ENCODE results near the gene CHKA. TPM values are rescaled to one million over a fixed set of nuclear protein-coding genes. Genes with fewer than 3 reads are reported as not detected.
A peak's percentile ranks its signal among the peaks of the same experiment; 100 is the strongest.

CHKA gene
- total RNA-seq, 2 experiments from 2014 or later = 5.3 to 12.9 TPM

DNA sequence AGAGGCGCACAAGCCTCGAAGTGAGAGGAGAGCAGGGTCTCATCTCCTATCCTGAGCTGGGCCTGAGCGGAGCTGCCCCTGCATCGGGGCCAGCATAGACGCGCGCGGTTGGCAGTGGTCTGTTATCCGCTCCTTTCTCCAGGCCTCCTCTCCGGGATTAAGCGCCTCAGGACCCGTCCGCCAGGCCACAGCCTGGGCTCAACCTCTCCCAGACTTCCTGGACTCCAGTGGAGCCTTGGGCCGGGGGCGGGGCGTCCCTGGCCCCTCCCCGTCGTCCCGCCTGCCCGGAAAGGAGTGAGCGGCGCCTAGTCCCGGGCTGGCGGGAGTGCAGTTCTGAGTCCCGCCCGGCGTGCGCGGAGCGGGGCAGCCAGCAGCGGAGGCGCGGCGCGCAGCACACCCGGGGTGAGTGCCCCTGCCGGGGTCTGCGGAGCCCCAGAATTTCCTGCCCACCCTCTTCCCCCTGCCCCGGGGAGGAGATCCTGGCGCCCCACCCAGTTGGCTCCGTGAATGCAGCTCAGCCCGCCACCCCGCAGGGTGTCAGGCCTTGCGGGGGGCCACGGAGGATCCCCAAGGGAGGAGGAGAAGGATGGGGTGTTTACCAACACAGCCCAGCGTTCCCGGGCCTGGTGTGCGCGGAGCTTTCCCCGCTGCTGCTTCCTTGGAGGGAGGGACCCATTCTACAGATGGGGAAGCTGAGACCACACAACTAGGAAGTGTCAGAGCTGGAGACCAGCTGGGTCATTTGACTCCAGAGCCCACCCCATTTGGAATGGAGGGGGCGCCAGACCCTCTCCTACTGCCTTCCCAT lies 82.3 kb downstream of the CHKA start, which contains the start of gene TCIRG1:
Gene TCIRG1, plus strand, starts transcription at position 308 of the 808 bp plus-strand sequence. CDS start 2,247 bp downstream, outside the sequence.
- CTCF ChIA-PET = interaction anchor here (1.3 to 2.2 kb wide), 2 partner anchors 8 to 29 kb away, joined by 3 to 11 read pairs; partner anchors contain the start of gene NDUFS8
- DNase-seq = peak; percentile 73
- Mint-ChIP-seq H3K4me1 (peaks cover 41% of the 10 kb centered on the region), H3K4me3 (peak within 1 kb of the TSS; percentile 89), H3K36me3 (peaks cover 6% of the 10 kb centered on the region), H3K27me3 (no peaks in the 10 kb centered on the region), H3K9me3 (ENCODE audit: low read depth) (no peaks in the 10 kb centered on the region), H3K27ac (peak within 1 kb of the TSS; percentile 96)
- peak; percentile 78 for ATAC-seq

DNA sequence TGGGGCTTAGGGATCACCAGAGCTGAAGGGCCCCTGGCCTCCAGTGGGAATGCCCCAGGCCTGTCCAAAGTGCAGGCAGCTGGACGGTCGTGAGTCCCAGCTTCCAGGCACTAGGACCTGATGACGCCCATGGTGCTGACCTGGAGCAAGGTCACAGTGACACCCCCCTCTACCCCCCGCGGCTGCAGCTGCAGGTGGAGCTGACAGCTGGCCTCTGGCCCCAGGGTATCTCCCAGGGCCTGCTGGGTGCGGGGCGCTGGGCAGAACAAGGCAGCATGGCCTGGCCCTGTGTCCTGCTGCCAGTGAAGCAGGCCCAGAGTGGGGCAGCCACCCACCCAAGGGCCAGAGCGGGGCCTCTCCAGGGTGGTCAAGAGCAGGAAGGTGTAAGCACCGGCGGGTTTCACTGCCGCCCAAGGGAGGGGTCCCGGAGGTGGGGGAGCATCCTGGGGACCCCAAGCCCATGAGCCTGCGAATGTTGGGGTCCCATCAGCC lies 82.9 kb downstream of the CHKA start:
- Mint-ChIP-seq H3K4me1 (peaks cover 42% of the 10 kb centered on the region), H3K36me3 (peaks cover 8% of the 10 kb centered on the region), H3K4me3 (peak overlapping the region; percentile 89), H3K9me3 (ENCODE audit: low read depth) (no peaks in the 10 kb centered on the region), H3K27ac (peak overlapping the region; percentile 70), H3K27me3 (no peaks in the 10 kb centered on the region)
- ATAC-seq (no peak), DNase-seq (no peak)
- CTCF ChIA-PET = interaction anchor here (1.3 kb wide), 1 partner anchor 29 kb away, joined by 3 read pairs; no protein-coding TSS in a partner anchor

DNA sequence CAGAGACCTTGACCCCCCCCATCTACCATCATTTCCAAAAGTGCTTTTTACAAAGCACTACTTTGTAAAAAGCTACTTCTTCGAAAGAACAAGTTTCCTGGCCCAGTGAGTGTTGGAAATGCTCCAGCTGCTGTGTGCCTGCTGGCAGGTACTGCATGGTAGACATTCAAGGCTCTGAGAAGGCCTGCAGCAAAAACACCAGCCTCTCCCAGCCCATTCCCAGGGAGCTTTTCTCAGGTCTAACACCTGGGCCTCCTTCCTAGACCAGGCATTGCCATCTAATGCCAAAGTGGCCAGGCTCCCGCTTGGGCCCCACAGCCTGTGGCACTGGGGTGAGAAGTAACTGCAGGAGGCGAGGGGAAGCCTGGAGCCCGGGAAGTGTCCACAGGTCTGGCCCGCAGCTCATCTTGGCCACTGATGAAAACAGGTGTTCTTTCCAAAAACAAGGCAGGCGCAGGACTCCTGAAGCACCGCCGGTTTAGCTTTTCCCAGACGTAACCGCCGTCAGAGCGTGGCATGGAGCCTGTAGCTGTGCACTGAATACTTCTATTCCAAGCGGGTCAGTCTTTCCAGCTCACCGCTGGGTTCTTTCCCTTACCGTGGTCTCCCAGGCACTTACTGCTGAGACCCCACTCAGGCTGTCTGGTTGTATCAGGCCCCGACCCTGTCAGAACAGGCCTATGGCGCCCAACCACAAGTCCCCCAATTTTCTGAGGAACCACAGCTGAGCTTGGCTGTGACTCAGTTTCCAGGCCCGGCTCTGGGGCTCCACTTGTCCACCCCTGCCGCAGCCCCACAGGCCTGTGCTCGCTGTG lies 83.6 kb downstream of the CHKA start:
- peaks cover 8% of the 10 kb centered on the region for H3K36me3 Mint-ChIP-seq
- peaks cover 42% of the 10 kb centered on the region for H3K4me1 Mint-ChIP-seq
- no peak for DNase-seq
- CTCF ChIA-PET = interaction anchor here (1.1 to 1.3 kb wide), 2 partner anchors 22 to 28 kb away, joined by 3 read pairs; no protein-coding TSS in a partner anchor
- no peaks in the 10 kb centered on the region for H3K9me3 Mint-ChIP-seq (ENCODE audit: low read depth)
- H3K27ac Mint-ChIP-seq = peak overlapping the region; percentile 96
- no peaks in the 10 kb centered on the region for H3K27me3 Mint-ChIP-seq
- ATAC-seq = no peak
- peak overlapping the region; percentile 18 for H3K4me3 Mint-ChIP-seq

DNA sequence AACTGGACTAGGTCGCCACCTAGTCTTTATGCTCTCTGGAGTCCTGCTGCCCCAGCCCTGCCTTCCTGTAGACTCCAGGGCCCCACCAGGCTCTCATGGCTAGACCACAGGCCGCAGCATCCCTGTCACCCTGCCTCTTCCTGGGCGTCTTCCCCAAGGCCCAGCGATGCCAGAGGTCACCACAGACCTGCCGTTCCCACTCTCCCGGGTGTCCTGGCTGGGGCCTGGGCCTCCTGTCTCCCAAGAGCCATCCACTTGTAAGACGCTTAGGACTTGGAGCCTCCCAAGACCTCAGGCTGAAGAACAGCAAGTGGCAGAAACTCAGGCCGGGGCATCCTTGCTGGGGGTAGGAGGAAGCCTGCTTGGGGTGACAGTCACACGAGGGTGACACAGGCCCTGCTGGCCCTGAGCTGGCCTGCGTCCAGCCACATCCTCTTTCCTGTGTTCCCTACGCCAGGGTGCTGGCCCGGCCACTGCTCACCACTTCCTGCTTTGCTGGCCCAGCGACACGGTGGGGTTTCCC lies 84.4 kb downstream of the CHKA start:
- peak overlapping the region; percentile 13 for H3K4me3 Mint-ChIP-seq
- H3K9me3 Mint-ChIP-seq (ENCODE audit: low read depth) = no peaks in the 10 kb centered on the region
- CTCF ChIA-PET = interaction anchor here (1.1 kb wide), 1 partner anchor 23 kb away, joined by 3 read pairs; no protein-coding TSS in a partner anchor
- peaks cover 7% of the 10 kb centered on the region for H3K36me3 Mint-ChIP-seq
- H3K4me1 Mint-ChIP-seq = peaks cover 42% of the 10 kb centered on the region
- DNase-seq = peak; percentile 74
- peak; percentile 37 for ATAC-seq
- no peaks in the 10 kb centered on the region for H3K27me3 Mint-ChIP-seq
- peak overlapping the region; percentile 96 for H3K27ac Mint-ChIP-seq

DNA sequence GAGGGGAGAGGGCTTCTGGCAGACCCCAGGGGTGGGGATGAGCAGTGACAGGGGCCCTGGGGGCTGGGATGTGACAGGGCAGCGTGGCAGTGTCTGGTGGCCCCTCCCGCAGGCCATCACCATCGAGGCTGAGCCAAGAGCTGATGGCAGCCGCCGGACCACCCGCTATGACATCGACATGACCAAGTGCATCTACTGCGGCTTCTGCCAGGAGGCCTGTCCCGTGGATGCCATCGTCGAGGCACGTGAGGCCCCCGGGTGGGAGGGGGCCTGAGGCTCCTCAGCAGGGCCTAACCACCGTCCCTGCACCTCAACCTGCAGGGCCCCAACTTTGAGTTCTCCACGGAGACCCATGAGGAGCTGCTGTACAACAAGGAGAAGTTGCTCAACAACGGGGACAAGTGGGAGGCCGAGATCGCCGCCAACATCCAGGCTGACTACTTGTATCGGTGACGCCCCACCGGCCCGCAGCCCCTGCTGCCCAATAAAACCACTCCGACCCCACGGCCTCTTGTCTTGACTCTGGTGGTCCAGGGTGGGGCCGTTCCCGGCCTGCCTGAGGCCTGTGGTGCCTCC lies 85.0 kb downstream of the CHKA start:
- Mint-ChIP-seq H3K9me3 (ENCODE audit: low read depth) (no peaks in the 10 kb centered on the region), H3K4me3 (peak overlapping the region; percentile 13), H3K27ac (peak overlapping the region; percentile 96), H3K27me3 (no peaks in the 10 kb centered on the region), H3K4me1 (peaks cover 42% of the 10 kb centered on the region), H3K36me3 (peaks cover 5% of the 10 kb centered on the region)
- CTCF ChIA-PET = no interaction called here
- DNase-seq (no peak), ATAC-seq (no peak)

DNA sequence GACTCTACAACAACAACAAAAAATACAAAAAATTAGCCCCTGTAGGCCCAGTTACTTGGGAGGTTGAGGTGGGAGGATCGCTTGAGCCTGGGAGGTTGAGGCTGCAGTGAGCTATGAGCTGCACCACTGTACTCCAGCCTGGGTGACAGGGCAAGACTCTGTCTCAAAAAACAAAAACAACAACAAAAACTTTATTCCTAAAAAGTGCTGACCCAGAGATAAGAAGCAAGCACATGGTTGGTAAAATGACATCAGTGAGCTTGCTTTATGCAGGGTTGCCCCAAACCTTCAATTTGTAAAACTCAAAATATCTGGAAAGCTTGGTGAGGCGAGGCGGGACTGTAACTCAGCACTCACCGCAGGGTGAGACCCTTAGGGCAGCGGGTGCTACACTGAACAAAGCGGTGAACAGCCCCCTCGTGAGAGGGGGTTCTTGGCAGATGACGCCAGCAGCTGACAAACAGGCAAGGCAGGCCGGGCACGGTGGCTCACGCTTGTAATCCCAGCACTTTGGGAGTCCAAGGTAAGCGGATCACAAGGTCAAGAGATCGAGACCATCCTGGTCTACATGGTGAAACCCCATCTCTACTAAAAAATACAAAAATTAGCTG lies 85.8 kb downstream of the CHKA start:
- CTCF ChIA-PET = interaction anchor here (1.5 kb wide), 1 partner anchor 173 kb away, joined by 4 read pairs; no protein-coding TSS in a partner anchor
- H3K27me3 Mint-ChIP-seq = no peaks in the 10 kb centered on the region
- DNase-seq (no peak), ATAC-seq (no peak)
- peaks cover 5% of the 10 kb centered on the region for H3K36me3 Mint-ChIP-seq
- no peaks in the 10 kb centered on the region for H3K9me3 Mint-ChIP-seq (ENCODE audit: low read depth)
- peaks cover 40% of the 10 kb centered on the region for H3K4me1 Mint-ChIP-seq
- H3K4me3 Mint-ChIP-seq = no peak overlapping the region
- H3K27ac Mint-ChIP-seq = peak overlapping the region; percentile 96

DNA sequence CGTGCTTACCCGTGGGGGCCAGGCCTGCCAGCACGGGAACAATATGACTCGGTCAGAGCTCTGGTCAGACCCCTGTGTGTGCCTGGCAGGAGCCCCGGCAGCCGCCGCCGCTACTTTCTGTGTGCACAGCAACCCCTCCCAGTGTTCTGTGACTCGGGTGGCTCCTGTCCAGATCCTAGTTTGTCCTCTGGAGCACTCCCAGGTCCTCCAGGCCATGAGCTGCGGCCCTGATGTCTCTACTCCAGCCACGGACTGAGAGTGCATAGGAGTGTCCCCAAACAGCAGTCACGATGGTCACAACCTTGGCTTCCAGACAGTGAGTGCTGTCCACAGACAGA lies 87.5 kb downstream of the CHKA start:
- Mint-ChIP-seq H3K27ac (peak overlapping the region; percentile 32), H3K9me3 (ENCODE audit: low read depth) (no peaks in the 10 kb centered on the region), H3K4me1 (peaks cover 52% of the 10 kb centered on the region), H3K4me3 (no peak overlapping the region), H3K27me3 (no peaks in the 10 kb centered on the region), H3K36me3 (peaks cover 5% of the 10 kb centered on the region)
- CTCF ChIA-PET = no interaction called here
- ATAC-seq = no peak
- DNase-seq = no peak

DNA sequence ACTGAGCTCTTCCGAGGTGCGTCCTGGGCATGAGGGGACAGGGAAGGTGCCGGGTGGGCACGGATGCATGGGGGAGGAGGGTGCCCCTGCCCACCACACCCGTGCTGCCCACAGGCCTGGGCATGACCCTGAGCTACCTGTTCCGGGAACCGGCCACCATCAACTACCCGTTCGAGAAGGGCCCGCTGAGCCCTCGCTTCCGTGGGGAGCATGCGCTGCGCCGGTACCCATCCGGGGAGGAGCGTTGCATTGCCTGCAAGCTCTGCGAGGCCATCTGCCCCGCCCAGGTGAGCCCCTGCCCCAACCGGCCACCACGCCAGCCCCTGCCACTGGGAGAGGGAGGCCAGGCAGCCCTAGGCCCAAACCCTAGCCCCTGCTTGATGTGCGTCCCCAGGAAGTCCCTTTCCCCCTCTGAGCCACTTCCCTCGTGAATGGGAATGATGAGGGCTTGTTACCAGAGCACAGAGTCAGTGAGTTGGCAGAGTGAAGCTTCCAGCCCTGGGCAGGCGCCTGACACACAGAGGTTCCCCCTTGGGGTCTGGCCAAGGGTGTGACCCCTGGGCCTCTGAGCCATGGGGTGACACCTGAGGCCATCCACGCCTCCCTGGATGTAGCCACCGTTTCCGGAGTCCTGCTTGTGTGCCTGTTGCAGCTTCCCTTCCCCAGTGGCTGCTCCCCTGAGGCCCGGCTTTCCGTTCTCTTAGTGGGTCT lies 88.0 kb downstream of the CHKA start:
- Mint-ChIP-seq H3K4me1 (peaks cover 50% of the 10 kb centered on the region), H3K27me3 (no peaks in the 10 kb centered on the region), H3K27ac (no peak overlapping the region), H3K9me3 (ENCODE audit: low read depth) (no peaks in the 10 kb centered on the region), H3K36me3 (peaks cover 5% of the 10 kb centered on the region), H3K4me3 (no peak overlapping the region)
- ATAC-seq (no peak), DNase-seq (no peak)
- CTCF ChIA-PET = no interaction called here

DNA sequence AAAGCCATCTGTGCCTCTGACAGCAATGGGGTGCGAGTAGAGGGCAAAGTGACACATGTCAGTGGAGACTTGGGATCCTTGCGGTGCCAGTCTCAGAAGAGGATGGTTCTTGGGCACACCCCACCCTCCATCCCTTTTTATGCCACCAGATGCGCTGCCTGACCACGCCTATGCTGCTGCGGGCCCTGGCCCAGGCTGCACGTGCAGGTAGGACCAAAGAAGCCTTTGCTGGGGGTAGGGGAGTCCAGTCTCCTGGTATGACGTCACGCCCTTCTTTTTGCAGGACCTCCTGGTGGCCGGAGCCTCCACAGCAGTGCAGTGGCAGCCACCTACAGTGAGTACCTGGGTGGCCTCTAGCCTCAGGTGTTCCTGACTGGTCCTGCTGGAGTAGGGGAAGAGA lies 89.2 kb downstream of the CHKA start:
- Mint-ChIP-seq H3K36me3 (peaks cover 5% of the 10 kb centered on the region), H3K4me3 (peak overlapping the region; percentile 98), H3K27me3 (no peaks in the 10 kb centered on the region), H3K4me1 (peaks cover 41% of the 10 kb centered on the region), H3K27ac (peak overlapping the region; percentile 30), H3K9me3 (ENCODE audit: low read depth) (no peaks in the 10 kb centered on the region)
- DNase-seq = no peak
- no peak for ATAC-seq
- CTCF ChIA-PET = interaction anchor here (1.6 to 2.7 kb wide), 2 partner anchors 8 to 177 kb away, joined by 4 to 11 read pairs; partner anchors contain the start of gene TCIRG1

DNA sequence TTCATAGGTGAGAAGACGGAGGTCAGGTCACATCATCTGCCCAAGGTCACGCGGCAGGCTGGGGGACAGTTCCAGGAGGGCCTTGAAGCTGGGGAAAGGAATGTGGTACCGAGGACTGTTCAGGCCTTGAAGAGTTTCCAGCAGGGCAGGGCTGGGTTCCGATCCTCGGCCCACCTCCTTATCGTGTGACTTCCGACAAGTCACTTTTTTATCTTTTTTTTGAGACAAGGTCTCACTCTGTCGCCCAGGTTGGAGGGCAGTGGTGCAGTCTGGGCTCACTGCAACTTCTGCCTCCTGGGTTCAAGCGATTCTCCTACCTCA lies 90.1 kb downstream of the CHKA start:
- Mint-ChIP-seq H3K4me3 (peak overlapping the region; percentile 98), H3K4me1 (peaks cover 35% of the 10 kb centered on the region), H3K27me3 (no peaks in the 10 kb centered on the region), H3K9me3 (ENCODE audit: low read depth) (no peaks in the 10 kb centered on the region), H3K36me3 (peaks cover 5% of the 10 kb centered on the region), H3K27ac (peak overlapping the region; percentile 97)
- CTCF ChIA-PET = interaction anchor here (1.6 to 2.7 kb wide), 2 partner anchors 9 to 178 kb away, joined by 4 to 11 read pairs; partner anchors contain the start of gene TCIRG1
- peak; percentile 49 for DNase-seq
- no peak for ATAC-seq

DNA sequence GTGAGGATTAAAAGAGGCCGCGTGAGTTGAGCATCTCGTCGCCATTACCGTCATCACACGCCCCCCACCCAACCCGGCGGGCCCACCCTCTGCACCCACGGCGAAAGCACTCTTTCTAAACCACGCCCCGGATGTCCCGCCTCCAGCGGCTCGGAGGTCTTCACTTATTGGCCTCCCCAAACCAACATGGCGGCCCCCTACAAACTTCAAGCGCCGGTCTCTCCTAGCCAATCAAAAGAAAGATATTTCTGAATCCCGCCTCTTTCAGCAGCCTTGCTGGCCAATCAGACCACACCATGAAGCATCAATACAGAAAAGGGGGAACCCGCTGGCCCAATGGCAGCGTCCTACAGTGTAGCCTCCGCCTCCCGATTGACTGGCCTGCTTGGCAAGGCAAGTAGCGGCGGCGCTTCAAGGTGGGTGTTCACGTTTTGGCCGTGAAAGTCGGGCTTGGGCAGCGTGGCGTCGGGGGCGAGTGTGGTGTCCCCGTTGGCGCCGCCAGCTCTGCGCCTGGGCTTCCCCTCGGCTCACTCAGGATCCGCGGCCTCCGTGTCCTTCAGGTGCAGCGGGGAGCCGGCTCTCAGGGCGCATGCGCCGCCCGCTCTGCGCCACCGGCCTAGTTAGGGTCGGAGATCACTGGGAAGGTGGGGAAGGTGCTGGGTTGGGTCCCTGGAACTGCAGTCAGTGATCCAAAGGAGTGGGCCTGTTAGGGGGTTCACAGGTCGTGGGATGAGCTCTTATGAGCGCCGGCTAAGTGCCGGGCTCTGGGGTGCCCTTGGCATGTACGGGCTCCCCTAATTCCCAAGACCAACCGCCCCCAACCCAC lies 90.7 kb downstream of the CHKA start, which contains the start of gene NDUFS8:
Gene NDUFS8, plus strand, starts transcription at position 364 of the 826 bp plus-strand sequence. CDS start 1,471 bp downstream, outside the sequence.
- Mint-ChIP-seq H3K4me1 (peaks cover 29% of the 10 kb centered on the region), H3K9me3 (ENCODE audit: low read depth) (no peaks in the 10 kb centered on the region)
- CTCF ChIA-PET = interaction anchor here (0.9 to 2.7 kb wide), 3 partner anchors 9 to 179 kb away, joined by 3 to 11 read pairs (median 4); partner anchors contain the start of gene TCIRG1

More for the DNA sequence above, 90.7 kb downstream of the CHKA start, which contains the start of gene NDUFS8:
- Mint-ChIP-seq H3K27ac (peak within 1 kb of the TSS; percentile 97), H3K27me3 (peaks cover under 1% of the 10 kb centered on the region), H3K4me3 (peak within 1 kb of the TSS; percentile 98), H3K36me3 (peaks cover 5% of the 10 kb centered on the region)
- ATAC-seq (peak; percentile 97), DNase-seq (peak; percentile 97)

Data from activated CD8-positive, alpha-beta memory T cell treated with anti-CD3 and anti-CD28 coated beads, Interleukin-2, amount 10 ng/mL, durations not matched to agents 7 days and 5 days (primary cell).